Measurements from ENCODE around the gene YIF1B. TPM values are rescaled to one million over a fixed set of nuclear protein-coding genes. Genes with fewer than 3 reads are reported as not detected.

Gene YIF1B
- total and polyA plus RNA-seq, 2 experiments from 2014 or later = 82.8 to 106 TPM

GRCh38 chr19:38320969-38321339 lies 5.2 kb upstream of the YIF1B start (continued):
- TF ChIP-seq ZNF462 (CRISPR knock-in tag; IDR thresholded peaks at IDR 0.05) (no peak), REST (IDR thresholded peaks at IDR 0.05; ENCODE audit: unreplicated experiment) (no peak), STAT1 (IDR thresholded peaks at IDR 0.05; ENCODE audit: unreplicated experiment) (no peak), ZNF114 (CRISPR knock-in tag; IDR thresholded peaks at IDR 0.05) (no peak)
